Stimulated activated CD8-positive, alpha-beta memory T cell treated with anti-CD3 and anti-CD28 coated beads, Interleukin-4, amount 100 ng/mL, for 1 hour (primary cell): ENCODE data around the gene TANGO6.

Experiments used
- DNase-seq, 2 donors: peaks; one replicate each; pipeline ENCODE4 v3.0.0-alpha.2; 2020; ENCODE audit warnings: low read depth in 2 of 2, low spot score in 1 of 2

The TANGO6 gene

DNA sequence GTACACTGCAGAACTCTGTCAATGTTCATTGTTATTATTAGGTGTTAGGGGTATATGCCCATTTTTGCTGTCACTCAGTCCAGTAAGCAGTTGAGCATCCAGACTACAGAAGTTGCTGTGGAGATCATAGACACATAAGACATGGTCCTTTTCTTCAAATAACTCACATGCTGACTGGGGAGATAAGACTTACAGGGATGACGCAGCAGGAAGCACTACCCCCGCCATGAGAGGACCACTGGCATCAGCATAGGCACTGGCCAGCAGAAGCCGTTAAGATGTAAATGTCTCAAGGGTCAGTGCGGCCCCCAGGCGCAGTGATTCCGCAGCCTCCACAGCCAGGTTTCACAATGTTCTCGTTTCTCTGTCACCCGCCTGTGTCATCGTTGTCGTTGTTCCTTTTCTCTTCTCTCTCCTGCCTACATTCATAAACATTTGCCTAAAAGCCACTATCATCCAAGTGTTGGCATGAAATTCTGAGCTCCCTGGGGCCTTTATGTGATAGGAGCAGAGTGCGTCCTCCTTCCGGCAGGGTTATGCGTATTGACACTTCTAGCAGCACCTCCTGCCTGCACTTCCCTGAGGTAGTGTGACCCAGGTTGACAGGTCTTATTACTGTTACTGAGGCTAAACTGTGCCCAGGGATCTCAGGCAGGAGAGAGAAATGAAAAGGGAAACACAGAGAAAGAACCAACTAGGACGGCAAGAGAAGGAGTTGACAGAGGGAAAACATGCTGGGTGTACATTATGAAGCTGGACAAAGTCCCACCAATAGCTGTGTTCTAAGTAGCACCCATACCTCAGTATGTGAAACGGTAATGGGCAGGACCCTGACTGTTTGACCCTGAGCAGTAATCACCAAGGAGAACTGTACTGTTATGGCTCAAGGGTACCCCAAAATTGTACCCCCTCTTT, 17.9 kb downstream of the TANGO6 start:
- DNase-seq: no peak

DNA sequence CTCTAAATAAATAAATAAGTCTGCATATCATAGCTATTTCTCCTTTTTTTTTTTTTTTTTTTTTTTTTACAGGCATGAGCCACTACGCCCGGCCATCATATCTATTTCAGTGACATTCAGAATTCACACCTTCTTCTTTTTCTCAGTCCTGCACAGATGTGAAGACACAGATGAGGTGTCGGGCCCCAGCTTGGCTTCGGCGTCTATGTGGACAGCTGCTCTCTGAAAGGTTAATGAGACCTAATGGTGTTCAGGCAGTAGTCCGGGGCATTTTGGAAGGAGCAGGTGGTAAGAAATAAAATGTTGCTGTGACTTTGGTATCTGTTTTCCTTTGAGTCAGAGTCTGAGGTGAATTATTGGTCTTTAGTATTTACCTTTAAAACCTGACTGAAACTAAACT, 23.6 kb downstream of the TANGO6 start:
- no peak for DNase-seq

DNA sequence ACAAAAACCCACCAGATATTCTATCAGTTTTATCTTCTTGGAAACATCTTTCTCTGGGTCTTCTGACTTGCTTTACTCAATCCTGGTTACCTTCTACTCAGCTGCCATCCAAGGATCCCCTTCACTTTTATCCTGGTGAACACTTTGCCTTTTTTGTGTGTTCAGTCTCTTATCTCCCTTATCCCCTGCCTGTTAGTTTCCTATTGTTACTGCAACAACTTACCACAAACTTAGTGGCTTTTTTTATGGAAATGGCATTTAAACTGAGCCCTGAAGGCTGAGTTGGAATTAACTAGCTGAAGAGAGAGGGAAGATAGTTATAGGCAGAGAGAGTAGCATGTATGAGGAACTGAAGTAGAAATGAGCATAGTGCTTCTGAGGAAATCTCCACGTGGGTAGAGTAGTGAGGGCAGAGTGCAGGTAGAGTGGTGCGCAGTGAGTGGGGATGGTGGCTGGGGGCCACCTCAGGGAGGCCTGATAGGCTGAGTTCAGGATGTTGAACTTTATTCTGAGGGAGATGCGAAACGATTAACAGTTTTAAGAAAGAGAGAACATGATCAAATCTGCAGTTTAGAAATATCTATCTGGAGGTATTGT, 26.3 kb downstream of the TANGO6 start:
- DNase-seq: no peak

DNA sequence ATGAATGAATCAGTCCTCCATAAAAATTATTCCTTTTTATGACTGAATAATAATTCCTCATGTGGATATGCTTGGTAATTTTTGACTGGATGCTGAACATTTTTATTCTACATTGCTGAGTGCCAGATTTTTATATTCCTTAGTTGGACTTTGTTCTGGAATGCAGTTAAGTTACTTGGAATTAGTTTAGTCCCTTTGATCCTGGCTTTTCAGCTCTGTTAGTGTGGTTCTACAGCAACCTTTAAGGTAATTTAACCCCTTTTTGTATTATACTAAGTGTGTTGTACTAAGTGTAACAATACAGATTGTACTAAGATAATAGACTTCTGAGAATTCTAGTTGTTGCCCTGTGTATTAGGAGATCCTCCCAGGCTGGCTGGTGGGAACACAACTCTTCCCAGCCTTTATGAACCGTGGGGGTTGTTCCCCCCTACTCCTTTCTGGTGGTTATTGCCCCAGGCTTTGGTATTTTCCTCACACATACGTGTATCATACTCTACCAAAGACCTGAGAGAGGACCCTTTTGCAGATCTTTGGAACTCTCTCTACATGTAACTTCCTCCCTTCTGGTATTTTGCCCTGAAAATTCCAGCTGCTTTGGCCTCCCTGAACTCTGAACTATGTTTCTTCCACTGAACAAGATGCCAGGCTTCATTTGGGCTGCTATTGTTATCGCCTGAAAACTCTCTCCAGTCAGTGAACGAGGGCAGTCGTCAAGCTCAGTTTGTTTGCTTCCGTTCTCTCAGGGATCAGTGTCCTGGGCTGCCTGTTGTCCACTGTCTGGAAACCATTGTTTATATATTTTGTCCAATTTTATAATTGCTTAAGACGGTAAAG, 30.5 kb downstream of the TANGO6 start:
- DNase-seq: no peak

DNA sequence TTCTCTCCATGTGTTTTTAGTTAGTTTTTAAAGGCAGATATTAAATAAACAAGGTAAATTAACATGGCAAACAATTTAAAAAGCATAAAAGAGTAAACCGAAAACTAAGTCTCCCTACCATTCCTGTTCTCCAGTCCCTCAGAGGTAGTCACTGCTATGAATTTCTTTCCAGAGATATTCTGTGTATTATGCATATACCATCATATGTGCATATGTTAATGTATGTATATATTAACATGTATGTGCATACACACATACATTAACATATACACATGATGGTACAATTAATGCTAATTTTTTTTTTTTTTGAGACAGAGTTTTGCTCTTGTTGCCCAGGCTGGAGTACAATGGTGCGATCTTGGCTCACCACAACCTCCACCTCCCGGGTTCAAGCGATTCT, 32.5 kb downstream of the TANGO6 start:
- DNase-seq: no peak

DNA sequence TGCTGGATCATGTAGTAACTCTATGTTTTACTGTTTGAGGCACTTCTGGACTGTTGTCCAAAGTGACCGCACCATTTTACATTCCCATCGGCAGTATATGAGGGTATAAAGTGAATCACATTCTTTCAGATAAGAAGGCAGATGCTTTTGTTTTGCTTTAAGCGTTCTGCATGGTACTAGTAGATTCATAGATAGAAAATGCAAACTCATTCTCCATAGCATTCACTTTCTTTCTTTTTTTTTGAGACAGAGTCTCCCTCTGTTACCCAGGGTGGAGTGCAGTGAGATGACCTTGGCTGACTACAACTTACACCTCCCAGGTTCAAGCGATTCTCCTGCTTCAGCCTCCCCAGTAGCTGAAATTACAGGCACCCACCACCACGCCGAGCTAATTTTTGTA, 40.4 kb downstream of the TANGO6 start:
- DNase-seq: no peak

DNA sequence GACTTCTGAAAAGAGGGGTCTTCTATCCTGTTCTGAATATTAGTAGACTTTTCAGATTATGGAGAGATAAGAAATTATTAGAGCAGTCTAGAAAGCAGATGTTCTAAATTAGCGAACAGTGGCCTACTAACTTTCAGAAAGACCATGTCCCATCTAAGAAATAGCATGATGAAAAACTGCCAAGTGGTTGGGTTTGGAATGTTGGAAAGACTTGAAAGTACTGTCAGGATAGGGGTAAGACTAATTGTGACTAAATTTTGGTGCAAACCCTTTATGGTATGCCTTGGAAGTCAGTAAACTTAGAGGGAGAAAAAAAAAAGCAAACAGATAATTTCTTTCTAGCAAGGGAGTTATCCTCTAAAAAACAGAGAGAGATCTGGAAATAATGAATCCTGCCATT, 41.1 kb downstream of the TANGO6 start:
- no peak for DNase-seq

DNA sequence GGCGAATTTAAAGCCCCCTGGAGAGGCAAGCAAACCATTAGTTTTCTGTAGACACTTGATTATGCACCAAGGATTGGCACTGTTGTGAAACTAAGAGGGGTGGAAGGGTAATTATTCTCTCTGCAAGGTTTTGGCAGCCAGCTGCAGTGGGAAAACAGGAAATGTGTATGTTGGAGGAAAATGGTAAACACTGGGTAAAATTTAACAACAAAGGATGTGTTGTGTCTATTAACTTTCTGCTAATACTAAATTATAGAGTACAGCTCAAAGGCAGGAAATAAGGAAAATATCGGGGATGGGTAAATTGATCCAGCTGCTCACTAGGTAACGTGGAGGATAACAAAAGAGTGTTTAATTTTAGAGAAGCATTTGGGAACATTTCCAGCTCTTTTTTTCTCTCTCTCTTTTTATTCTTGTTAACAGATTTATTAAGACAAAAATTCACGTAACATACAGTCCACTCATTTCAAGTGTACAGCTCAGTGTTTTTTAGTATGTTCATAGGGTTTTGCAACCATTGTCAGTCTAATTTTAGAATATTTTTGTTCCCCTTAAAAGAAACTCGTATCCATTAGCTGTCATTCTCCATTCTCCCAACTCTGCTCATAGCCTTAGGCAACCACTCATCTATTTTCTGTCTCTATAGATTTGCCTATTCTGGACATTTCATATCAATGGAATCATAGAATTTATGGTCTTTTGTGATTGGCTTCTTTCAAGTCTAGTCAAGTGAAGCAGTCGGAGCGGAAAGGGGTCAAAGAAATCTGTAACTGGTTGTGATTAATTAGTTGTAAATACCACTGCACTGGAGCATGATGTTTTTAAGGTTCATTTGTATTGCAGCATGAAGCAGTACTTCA, 41.8 kb downstream of the TANGO6 start:
- no peak for DNase-seq

DNA sequence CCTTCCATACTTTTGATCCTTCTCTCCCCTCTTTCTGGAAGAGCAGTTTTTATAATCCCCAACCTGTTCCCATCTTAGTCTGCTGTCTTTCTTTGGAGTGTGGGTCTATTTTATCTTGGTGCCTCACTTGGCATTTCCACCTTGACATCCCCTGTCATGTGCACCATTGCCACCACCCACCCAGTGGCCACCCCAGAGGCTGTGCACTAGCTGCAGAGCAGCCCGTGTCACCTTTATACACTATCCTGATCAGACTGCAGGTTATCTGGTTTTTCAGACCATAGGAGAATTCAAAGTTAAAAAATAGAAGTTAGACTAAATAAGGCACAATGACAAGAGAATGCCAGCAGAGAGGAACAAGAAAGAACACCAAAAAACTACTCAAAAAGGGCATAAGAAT, 43.8 kb downstream of the TANGO6 start:
- no peak for DNase-seq

DNA sequence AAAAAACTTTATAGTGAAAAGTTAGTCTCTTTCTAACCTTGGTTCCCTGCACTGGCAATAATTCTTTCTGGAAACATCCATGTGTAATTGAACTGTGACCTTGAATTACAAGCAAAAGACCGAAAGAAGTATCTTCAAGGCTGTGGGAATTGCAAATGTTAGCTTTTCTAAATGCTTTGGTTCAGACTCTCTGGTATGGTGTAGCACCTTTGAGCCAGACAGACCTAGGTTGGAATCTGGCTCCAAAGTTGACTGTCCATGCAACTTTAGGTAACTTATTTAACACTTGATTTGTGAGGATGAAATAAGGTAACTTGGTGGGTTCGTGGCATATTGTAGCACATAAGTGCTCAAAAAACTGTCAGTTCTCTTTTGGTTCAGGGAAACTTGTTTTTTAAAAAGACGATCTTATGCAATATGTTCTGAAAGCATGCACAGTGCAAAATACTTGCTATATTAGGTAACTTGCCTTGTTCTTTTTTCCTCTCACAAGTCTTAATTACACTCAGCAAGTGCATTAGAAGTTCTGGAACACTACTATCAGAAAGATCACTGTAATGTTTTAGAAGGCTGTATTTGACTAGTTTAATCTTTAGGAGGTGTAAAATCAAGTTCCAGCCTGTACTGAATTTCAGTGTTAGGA, 46.3 kb downstream of the TANGO6 start:
- no peak for DNase-seq

DNA sequence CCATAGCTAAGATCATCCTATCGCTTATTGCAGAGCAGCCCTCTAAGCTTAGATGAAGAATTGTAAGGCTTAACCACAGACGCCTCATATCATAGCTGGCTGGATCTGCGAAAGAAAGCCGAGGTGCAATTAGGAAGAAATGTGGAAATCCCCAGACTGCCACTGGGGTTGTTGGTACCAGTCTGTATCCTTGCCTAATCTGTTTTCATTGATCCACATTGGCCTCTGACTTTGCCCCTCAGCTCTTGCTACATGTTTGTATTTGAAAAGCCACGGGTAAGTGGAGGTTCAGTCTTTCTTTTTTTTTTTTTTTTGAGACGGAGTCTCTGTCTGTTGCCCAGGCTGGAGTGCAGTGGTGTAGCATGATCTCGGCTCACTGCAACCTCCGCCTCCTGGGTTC, 48.9 kb downstream of the TANGO6 start:
- DNase-seq: no peak

DNA sequence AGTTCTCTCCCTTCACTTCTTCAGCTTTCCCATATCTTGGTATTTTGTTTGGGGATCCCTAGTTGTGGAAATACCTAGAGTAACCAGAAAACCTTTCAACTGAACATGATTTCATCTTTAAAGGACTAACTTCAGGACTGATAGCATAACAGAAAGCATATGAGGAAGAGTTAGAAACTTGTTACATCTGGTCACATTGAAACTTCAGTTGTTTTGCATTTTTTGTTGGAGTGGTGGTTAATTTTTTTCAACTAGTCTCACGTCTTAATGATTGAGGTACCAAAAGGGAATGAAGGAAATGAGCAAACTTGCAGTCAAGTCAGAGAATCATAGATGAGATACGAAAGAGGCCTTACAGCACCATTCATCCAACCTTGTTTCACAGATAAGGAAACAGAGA, 49.6 kb downstream of the TANGO6 start:
- no peak for DNase-seq

DNA sequence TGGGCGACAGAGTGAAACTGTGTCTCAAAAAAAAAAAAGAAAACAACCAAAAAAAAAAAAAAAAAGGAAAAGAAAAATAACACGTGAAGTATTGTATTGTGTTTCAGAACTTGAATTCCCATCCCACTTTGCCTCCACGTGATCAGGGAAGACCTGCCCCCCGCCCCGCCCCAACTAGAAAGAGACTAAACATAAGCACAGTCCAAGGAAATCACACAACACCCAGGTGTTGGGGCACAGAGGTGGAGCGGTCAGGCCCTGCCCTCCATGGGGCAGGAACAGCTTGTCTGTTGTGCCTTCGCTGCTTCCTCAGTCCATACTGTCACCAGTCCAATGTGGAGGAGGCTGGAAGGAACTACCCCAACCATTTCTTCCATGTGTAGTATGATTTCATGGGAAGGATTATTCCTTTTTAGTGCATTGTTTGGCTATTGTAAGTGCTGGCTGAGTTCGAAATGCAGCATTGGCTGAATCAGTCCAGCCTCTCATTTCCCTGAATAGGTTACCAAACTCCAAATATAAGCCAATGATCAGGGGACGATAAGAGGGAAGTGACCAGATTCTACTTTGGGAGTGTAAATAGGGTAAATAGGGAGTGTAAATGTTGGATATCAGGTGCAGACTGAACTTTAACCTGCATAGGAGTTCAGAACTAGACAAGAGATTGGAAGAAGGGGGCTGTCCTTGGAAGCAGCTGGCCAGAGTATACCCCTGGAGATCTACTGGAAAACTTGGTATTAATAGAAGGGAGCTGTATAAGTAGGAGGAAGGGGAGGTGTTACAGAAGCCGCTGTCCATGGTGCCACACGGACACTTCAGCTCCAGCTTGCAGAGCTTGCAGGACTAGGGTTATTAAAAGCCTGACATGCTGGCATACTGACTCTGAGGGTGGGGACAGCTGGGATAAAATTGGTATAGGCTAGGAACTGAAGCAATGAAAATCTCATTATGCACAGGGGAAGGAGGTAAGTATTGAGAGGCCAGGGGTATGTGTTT, 50.7 kb downstream of the TANGO6 start:
- DNase-seq: no peak

DNA sequence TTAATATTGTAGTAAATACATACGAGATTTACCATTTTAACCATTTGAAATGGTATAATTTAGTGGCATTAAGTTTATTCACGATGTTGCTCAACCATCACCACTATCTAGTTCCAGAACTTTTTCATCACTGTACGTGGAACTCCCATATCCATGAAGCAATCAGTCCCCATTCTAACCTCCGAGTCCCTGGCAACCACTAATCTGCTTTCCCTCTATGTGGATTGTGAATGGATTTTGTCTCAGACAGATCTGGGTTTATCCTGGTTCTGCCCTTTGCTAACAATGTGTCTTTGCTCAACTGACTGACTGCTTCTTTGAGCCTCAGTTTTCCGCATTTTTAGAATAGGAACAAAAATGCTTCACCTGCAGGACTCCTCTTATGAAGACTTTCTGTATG, 51.4 kb downstream of the TANGO6 start:
- DNase-seq: no peak

DNA sequence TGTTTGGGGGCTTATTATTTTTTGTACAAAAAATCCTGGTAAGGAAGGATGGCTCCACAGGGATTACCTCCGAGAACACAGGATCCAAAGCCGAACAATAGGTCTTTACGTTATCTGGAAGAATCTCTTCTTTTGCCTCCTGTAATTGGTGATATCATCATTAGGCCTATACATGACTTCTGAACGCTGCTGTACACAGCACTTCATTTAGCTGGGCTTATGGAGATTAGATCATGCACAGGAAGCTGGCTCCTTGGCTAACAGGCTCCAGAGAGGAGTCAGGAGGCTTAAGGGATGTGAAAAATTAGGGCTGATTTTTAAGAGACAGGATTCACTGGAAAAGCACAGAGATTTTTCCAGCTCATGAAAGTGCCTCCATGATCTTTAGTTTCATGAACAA, 54.7 kb downstream of the TANGO6 start:
- DNase-seq: no peak

DNA sequence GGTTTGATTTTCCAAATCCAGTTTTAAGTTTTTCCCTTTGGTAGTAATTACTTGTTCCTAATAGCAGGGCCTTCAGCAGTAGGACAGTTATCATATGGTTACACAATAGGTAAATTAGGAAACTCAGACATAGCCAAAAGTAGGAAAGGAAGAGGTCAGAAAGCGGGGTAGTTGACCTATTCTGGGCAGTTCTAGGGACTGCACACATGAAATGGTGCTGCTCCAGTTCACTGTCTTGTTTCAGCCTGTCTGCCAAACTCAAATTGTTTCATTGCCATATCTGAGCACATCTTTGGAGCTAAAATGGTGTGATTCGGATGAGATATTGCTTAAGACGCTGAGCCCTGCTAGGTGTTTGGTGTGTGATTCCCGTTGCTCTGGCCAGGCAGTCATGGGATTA, 56.7 kb downstream of the TANGO6 start:
- DNase-seq: no peak

DNA sequence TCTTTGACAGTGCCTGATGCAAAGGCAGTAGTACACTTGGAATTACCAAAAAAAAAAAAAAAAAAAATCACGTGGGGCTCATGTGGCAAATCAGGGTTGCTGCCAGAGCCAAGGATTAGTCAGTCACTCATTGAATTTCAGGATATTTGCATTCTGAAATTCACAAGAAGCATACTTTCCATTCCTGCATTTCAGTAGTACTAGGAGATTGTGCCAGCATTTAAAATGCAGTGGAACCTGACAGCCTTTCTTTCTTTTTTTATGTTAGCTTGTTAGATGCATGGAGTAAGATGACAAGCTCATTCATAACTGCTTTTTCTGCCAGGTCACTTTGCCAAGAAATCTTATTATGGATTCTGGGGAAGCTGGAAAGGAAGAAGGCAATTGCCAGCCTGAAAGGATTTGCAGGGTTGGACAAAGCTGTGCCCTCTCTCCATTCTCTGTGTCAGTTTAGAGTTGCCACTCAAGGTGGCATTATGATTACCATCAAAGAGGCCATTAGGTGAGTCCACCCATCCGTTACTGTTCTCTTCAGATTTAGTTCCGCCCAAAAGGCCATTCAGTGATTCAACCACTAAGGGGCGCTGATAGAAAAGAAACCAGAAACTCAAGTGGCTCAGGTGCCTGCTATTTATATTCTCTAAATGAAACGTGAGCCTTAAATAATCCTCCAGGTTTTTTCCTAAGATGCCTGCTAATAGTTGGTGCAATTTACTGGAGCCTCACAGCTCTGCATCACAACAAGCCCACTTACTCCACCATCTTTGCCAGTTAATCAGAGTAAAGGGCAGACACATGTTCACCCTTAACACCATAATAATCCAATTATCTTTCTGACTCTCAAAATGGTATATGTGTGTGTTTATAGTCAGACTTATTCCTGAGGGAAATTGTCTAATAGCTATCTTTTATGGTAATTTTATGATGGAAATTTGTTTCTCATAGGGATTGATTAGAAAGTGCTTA, 59.0 kb downstream of the TANGO6 start:
- no peak for DNase-seq

DNA sequence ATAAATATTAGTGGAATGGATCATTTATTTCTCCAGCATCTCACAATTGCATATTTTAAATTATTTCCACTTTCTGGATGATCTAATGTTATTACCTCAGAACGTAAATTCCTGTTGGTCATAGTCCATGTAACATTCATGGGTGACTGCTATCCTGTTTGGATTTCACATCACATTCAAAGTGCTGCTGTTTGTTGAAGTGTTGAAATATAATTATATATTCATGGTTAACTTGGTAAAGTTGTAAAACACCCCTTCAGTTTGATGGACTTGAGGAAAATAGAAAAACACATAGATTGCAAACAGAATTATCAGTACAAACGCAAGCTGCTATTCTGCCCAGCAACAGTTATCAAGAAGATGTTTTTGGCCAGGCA, 59.6 kb downstream of the TANGO6 start:
- DNase-seq: no peak
